DND-41 (cell line): Measurements from ENCODE around the gene RPTN.

Experiments
- ATAC-seq: fragments of 200-7000 bp; cut with Tn5 transposase; 3 replicates; pipeline ENCODE4 v1.9.1; 2021; ENCODE audit warnings: low read depth; ENCODE audit not compliant: insufficient read depth
- DNase-seq: peaks from one replicate; pipeline ENCODE4 v3.0.0-alpha.2; 2020
- H2AFZ ChIP-seq: 2 replicates; pipeline ENCODE4 v1.6.0; 2012; ENCODE audit warnings: low read depth, low read length
- H3K27ac ChIP-seq: 2 replicates; pipeline ENCODE4 v1.5.1; 2012; ENCODE audit warnings: low read length, inconsistent platforms
- H3K27me3 ChIP-seq: fragments of 200-600 bp; sonication (generic); 2 replicates; pipeline ENCODE4 v1.6.0; 2012; ENCODE audit warnings: low read length, mild to moderate bottlenecking, inconsistent platforms; ENCODE audit not compliant: insufficient read depth, poor library complexity
- H3K36me3 ChIP-seq: 2 replicates; pipeline ENCODE4 v1.5.1; 2012; ENCODE audit warnings: low read length, inconsistent platforms; ENCODE audit not compliant: insufficient read depth
- H3K4me1 ChIP-seq: 2 replicates; pipeline ENCODE4 v1.5.1; 2012; ENCODE audit warnings: mild to moderate bottlenecking, low read length; ENCODE audit not compliant: insufficient read depth
- H3K4me2 ChIP-seq: 2 replicates; pipeline ENCODE4 v1.6.0; 2012; ENCODE audit warnings: mild to moderate bottlenecking, moderate library complexity, low read length, inconsistent platforms; ENCODE audit not compliant: insufficient read depth
- H3K4me3 ChIP-seq, 2 experiments: fragments of 200-600 bp in 1 of 2; shearing (Covaris generic) in 1 of 2; 2 replicates each; pipeline ENCODE4 v1.5.1; 2012 to 2016; ENCODE audit warnings: inconsistent platforms in 2 of 2, low read length in 2 of 2, mild to moderate bottlenecking in 2 of 2, low read depth in 1 of 2, moderate library complexity in 1 of 2
- H3K79me2 ChIP-seq: 2 replicates; pipeline ENCODE4 v1.6.0; 2012; ENCODE audit warnings: low read length, inconsistent platforms; ENCODE audit not compliant: insufficient read depth
- H3K9ac ChIP-seq: 2 replicates; pipeline ENCODE4 v1.6.0; 2012; ENCODE audit warnings: low read depth, mild to moderate bottlenecking, inconsistent platforms, low read length, moderate library complexity
- H3K9me3 ChIP-seq: 2 replicates; pipeline ENCODE4 v1.5.1; 2012; ENCODE audit warnings: low read length, moderate library complexity, mild to moderate bottlenecking, inconsistent platforms; ENCODE audit not compliant: insufficient read depth, severe bottlenecking
- H4K20me1 ChIP-seq: 2 replicates; pipeline ENCODE4 v1.6.0; 2012; ENCODE audit warnings: low read length; ENCODE audit not compliant: insufficient read depth
- EZH2 ChIP-seq: IDR thresholded peaks from 3 replicates; pipeline ENCODE4 v1.6.1; 2012; ENCODE audit warnings: borderline replicate concordance, low read depth, mild to moderate bottlenecking, moderate library complexity, low read length, inconsistent platforms; ENCODE audit not compliant: severe bottlenecking
- TF ChIP-seq, protein P1 (sequence below): IDR thresholded peaks from 2 replicates; pipeline ENCODE4 v1.5.1; 2012; ENCODE audit warnings: borderline replicate concordance, low read length, moderate library complexity, mild to moderate bottlenecking; ENCODE audit not compliant: poor library complexity, severe bottlenecking; ENCODE audit errors: extremely low read depth

Gene RPTN

GRCh38 chr1:152165286-152166077 is 6.5 kb upstream of the RPTN start:
- H3K79me2 ChIP-seq, result no peaks in the 10 kb centered on the region
- DNase-seq (no peak), ATAC-seq (no peak)
- peak overlapping the region; percentile 34 for H2AFZ ChIP-seq
- peaks cover 7% of the 10 kb centered on the region; the same call in 1 of the 2 replicates for H3K4me1 ChIP-seq
- no peaks in the 10 kb centered on the region for H3K36me3 ChIP-seq
- no peaks in the 10 kb centered on the region for H3K9me3 ChIP-seq
- TF ChIP-seq, protein P1, sequence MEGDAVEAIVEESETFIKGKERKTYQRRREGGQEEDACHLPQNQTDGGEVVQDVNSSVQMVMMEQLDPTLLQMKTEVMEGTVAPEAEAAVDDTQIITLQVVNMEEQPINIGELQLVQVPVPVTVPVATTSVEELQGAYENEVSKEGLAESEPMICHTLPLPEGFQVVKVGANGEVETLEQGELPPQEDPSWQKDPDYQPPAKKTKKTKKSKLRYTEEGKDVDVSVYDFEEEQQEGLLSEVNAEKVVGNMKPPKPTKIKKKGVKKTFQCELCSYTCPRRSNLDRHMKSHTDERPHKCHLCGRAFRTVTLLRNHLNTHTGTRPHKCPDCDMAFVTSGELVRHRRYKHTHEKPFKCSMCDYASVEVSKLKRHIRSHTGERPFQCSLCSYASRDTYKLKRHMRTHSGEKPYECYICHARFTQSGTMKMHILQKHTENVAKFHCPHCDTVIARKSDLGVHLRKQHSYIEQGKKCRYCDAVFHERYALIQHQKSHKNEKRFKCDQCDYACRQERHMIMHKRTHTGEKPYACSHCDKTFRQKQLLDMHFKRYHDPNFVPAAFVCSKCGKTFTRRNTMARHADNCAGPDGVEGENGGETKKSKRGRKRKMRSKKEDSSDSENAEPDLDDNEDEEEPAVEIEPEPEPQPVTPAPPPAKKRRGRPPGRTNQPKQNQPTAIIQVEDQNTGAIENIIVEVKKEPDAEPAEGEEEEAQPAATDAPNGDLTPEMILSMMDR, result no peak
- TF ChIP-seq EZH2, result no peak
- no peak overlapping the region for H3K4me3 ChIP-seq
- H3K27ac ChIP-seq, result no peak overlapping the region
- no peak overlapping the region for H3K4me2 ChIP-seq
- no peak overlapping the region for H3K9ac ChIP-seq
- no peaks in the 10 kb centered on the region for H4K20me1 ChIP-seq
- H3K27me3 ChIP-seq, result peaks cover 5% of the 10 kb centered on the region

- Histone ChIP-seq H3K36me3 (no peaks in the 10 kb centered on the region), H3K79me2 (no peaks in the 10 kb centered on the region), H3K27ac (no peak overlapping the region), H4K20me1 (no peaks in the 10 kb centered on the region), H2AFZ (no peak overlapping the region), H3K4me2 (no peak overlapping the region), H3K9ac (no peak overlapping the region), H3K27me3 (no peaks in the 10 kb centered on the region), H3K4me3 (no peak overlapping the region), H3K9me3 (no peaks in the 10 kb centered on the region), H3K4me1 (peaks cover 7% of the 10 kb centered on the region; the same call in 1 of the 2 replicates)
- no peak for TF ChIP-seq EZH2
- TF ChIP-seq, protein P1, result no peak
- no peak for ATAC-seq
- DNase-seq, result no peak
Observed at GRCh38 chr1:152164517-152165136, 5.6 kb upstream of the RPTN start.

DNA sequence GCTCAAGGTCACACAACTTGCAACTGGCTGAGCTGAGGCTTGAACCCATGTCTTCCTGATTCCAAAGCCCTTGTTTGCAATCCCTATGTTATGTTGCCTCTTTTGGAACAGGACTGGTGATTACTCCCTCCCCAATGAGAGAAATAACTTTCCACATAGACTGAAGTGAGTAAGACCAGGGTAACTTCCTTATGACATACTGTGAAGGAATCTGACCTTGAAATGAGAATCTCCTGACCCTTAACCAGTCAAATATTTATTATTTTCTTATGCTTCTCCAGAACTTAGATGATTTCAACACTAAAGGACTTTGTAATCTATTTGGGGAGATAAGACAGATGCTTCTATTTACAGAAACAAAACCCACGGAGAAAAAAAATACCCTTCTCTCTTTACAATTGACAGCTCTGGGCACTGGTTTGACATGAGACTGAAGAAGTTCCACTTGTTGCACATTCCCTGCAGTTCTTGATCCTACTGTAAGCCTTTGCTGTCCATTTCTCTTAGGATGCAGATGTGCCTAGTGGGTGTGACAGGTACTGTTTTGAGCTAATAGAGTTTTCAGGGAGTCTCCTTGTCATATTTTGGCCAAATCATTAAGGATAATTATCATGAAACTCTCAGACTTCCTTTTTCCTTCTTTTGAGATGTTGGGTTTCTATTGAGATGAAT is 3.9 kb upstream of the RPTN start:
- Histone ChIP-seq H4K20me1 (no peaks in the 10 kb centered on the region), H3K79me2 (no peaks in the 10 kb centered on the region), H3K4me2 (no peak overlapping the region), H3K4me3 (no peak overlapping the region), H3K9ac (no peak overlapping the region), H2AFZ (no peak overlapping the region), H3K9me3 (no peaks in the 10 kb centered on the region), H3K27ac (no peak overlapping the region), H3K36me3 (no peaks in the 10 kb centered on the region), H3K4me1 (peaks cover 7% of the 10 kb centered on the region; the same call in 1 of the 2 replicates), H3K27me3 (peaks cover 3% of the 10 kb centered on the region)
- DNase-seq (no peak), ATAC-seq (no peak)
- TF ChIP-seq, protein P1, result no peak
- no peak for TF ChIP-seq EZH2
